RWPE1 (cell line): ENCODE results near the gene CLASP1.
A peak's percentile ranks its signal among the peaks of the same experiment; 100 is the strongest.
"Not testable (repeated sequence)": the region's sequence is repeated elsewhere in the genome, so short reads cannot be mapped to it uniquely, and the experiment has no call there.

ENCODE experiments used
- CTCF ChIA-PET: fragments of 350-600 bp; sonication (Branson Sonifier 250); formaldehyde crosslinking; extraction: SDS; loops from one replicate; lab custom pipeline; 2021; lab: Yijun Ruan, JAX
- POLR2A ChIA-PET: fragments of 400-600 bp; formaldehyde crosslinking; extraction: SDS; loops from one replicate; lab custom pipeline; 2020; ENCODE audit warnings: antibody characterized with exemption; ENCODE audit not compliant: low non-redundant PET; lab: Yijun Ruan, JAX
- DNase-seq: peaks from one replicate; pipeline ENCODE4 v3.0.0; 2012; ENCODE audit warnings: low spot score
- H3K27ac ChIP-seq: fragments of 450-650 bp; 2 replicates; pipeline ENCODE4 v1.5.1; 2017
- TF ChIP-seq, protein P1 (sequence below): fragments of 450-650 bp; conservative IDR thresholded peaks from 2 replicates; pipeline ENCODE4 v1.5.1; 2017; ENCODE audit warnings: low read depth, mild to moderate bottlenecking

The CLASP1 gene

DNA sequence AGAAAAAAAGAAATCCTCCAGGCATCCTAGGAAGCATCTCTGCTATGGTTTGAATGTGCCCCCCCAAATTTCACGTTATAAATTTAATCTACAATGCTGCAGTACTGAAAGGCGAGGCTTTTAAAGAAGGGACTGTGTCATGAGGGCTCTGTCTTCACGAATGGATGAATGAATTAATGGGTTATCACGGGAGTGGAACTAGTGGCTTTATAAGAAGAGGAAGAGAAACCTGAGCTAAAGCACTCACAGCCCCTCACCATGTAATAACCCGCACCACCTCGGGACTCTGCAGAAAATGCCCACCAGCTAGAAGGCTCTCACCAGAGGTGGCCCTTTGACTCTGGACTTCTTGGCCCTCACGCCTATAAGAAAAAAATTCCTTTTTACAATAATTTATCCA, 90.9 kb downstream of the CLASP1 start:
- no peak for DNase-seq
- ChIA-PET POLR2A (no interaction called here), CTCF (no interaction called here)
- TF ChIP-seq, protein P1, sequence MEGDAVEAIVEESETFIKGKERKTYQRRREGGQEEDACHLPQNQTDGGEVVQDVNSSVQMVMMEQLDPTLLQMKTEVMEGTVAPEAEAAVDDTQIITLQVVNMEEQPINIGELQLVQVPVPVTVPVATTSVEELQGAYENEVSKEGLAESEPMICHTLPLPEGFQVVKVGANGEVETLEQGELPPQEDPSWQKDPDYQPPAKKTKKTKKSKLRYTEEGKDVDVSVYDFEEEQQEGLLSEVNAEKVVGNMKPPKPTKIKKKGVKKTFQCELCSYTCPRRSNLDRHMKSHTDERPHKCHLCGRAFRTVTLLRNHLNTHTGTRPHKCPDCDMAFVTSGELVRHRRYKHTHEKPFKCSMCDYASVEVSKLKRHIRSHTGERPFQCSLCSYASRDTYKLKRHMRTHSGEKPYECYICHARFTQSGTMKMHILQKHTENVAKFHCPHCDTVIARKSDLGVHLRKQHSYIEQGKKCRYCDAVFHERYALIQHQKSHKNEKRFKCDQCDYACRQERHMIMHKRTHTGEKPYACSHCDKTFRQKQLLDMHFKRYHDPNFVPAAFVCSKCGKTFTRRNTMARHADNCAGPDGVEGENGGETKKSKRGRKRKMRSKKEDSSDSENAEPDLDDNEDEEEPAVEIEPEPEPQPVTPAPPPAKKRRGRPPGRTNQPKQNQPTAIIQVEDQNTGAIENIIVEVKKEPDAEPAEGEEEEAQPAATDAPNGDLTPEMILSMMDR = no peak
- H3K27ac ChIP-seq = no peak overlapping the region

DNA sequence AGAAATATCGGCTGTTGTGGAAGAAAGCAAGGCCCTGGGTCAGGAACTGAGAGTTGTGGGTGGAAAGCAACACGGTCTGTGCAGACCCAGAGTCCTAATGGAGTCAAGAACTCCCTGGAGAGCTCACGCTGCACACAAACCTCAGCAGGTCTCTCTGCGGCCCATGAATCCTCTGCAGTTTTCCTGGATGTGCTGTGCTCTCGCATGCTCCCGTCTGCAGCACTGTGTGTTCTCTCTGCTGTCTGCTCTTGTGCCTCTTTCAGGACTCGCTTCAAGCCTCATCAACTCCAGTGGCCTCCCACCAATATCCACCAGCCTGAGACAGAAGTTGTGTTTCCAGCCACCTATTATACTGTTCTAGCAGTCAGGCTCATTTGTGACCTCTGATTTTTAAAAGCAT, 94.3 kb downstream of the CLASP1 start:
- CTCF ChIA-PET = no interaction called here
- TF ChIP-seq, protein P1 = no peak
- H3K27ac ChIP-seq = 0 out of 2 replicates have a peak overlapping the region, but pooled peaks have one; percentile 38
- DNase-seq = no peak
- POLR2A ChIA-PET = no interaction called here

DNA sequence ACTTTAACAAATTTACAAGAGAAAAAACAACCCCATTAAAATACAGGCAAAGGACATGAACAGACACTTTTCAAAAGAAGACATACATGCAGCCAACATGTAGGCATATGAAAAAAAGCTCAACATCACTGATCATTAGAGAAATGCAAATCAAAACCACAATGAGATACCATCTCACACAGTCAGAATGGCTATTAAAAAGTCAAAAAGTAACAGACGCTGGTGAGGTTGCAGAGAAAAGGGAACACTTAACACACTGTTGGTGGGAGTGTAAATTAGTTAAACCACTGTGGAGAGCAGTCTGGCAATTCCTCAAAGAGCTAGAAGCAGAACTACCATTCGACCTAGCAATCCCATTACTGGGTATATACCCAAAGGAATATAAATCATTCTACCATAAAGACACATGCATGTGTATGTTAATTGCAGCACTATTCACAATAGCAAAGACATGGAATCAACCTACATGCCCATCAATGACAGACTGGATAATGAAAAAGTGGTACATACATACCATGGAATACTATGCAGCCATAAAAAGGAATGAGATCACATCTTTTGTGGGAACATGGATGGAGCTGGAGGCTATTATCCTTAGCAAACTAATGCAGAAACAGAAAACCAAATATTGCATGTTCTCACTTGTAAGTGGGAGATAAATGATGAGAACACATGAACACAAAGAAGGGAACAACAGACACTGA, 96.6 kb downstream of the CLASP1 start:
- H3K27ac ChIP-seq, DNase-seq, CTCF ChIA-PET, POLR2A ChIA-PET: not testable (repeated sequence)

DNA sequence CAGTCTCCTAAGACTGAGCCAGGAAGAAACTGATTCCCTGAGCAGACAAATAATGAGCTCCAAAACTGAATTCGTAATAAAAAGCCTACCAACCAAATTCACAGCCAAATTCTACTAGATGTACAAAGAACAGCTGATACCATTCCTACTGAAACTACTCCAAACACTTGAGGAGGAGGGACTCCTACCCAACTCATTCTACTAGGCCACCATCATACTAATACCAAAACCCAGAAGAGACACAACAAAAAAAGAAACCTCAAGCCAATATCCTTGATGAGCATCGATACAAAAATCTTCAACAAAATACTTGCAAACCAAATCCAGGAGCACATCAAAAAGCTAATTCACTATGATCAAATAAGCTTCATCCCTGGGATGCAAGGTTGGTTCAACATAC, 98.6 kb downstream of the CLASP1 start:
- TF ChIP-seq, protein P1 = no peak
- ChIA-PET POLR2A (no interaction called here), CTCF (interaction anchor here (1.2 kb wide), 1 partner anchor 10 kb away, joined by 3 read pairs; no protein-coding TSS in a partner anchor)
- no peak overlapping the region for H3K27ac ChIP-seq
- DNase-seq = no peak

DNA sequence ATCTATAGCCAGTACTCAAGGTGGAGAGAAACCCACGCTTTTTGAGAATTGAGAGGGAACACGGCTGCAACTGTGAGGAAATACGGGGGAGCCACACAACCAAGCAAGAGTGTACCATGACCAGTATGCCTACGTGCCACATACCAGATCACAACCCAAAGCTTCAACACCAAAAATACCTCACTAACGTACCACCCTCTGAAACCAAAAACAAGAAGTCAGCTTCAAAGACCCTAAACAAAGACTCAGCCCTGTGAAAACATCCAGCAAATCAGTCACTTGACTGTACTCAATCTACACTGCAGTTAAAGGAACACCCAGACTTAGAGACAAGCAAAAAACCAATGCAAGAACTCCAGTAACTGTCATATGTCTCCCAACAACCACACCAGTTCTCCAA, 101.6 kb downstream of the CLASP1 start:
- DNase-seq = no peak
- TF ChIP-seq, protein P1 = no peak
- POLR2A ChIA-PET = no interaction called here
- CTCF ChIA-PET = no interaction called here
- no peak overlapping the region for H3K27ac ChIP-seq

DNA sequence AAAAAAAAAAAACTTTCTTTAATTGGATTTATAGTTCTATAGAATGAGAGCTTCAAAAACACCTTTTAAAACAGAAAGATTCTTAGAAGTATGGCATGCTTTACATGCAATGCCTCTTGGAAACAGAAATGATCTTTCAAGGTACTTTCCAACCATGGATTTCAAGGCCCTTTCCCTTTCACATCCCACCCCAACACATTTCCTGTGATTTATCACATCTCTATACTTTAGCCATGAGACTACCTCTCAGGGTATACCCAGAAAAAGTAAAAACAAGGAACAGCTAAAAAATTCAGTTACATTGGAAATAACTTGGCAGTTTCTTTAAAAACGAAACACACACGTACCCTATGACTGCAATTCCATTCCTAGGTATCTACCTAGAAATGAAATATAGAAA, 103.3 kb downstream of the CLASP1 start:
- POLR2A ChIA-PET = no interaction called here
- DNase-seq = no peak
- CTCF ChIA-PET = no interaction called here
- no peak overlapping the region for H3K27ac ChIP-seq
- TF ChIP-seq, protein P1 = no peak

DNA sequence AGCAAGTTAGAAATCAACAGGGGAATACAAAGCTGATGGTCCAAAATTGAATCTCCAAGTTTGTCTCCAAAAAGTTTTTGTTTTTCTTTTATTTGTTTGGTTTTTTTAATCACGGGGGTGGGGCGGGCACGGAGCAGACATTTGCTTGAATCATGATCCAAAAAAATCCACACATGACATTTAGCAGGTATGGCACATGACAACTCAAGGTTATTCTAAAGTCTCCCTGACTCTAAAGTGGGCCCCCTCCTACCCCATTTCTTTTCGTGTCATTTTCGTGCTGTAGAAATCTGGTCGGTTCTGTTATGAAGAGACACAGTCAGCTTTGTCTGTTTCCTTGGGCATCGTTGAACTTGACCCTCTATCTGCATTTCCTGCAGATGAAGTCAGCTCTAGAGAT, 104.0 kb downstream of the CLASP1 start:
- ChIA-PET CTCF (no interaction called here), POLR2A (no interaction called here)
- H3K27ac ChIP-seq = no peak overlapping the region
- no peak for DNase-seq
- TF ChIP-seq, protein P1 = no peak
